ENCODE measurements around the gene LY6G5C. TPM values are rescaled to one million over a fixed set of nuclear protein-coding genes. Genes with fewer than 3 reads are reported as not detected.
A peak's percentile ranks its signal among the peaks of the same experiment; 100 is the strongest.

Gene LY6G5C
- total and polyA plus RNA-seq, 2 of the 13 experiments (the other 11 are each of a cell fraction or from before 2014, with no cell fraction given) = 0.33 to 0.55 TPM

DNA sequence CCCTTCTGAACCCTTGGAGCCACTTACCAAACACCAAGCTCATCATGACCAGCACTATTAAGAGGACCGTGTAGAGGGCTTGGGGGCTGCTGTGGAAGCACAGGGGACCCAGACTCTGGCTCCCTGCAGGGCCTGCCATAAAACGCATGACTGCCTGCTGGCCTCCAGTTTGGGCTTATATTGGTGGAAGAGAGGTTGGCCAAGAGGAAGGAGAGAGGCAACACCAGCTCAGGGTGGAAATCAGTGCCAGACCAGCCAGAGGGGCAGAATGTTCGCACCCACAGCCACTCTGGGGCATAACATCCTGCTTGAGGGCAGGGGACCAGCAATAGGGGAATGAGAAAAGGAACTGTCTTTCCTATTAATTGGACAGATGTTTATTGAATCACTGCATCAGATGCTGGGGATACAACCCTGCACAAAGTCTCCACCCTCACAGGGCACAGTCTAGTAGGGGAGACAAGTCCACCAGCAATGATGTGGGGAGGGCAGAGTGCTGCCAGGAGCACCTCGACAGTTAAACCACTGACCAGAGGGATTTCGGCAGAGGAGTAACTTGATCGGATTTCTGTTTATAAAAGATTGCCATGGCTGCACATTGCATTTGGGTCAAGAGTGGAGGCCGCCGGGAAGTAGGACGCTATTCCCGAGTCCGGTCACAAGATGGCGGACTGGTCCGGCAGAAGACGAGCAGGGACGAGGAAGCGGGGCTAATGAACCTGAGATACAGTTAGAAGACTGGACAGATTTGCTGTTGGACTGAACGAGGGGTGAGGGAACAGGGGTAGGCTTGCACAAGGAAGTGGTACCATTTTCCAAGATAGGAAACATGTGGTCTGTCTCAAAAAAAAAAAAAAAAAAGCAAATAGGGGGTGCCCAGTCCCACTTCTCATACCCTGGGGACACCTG lies at the start of gene LY6G5C (continued):
- TF ChIP-seq GMEB1 (CRISPR knock-in tag; IDR thresholded peaks at IDR 0.05; ENCODE audit: borderline replicate concordance) (no peak), SALL1 (CRISPR knock-in tag; IDR thresholded peaks at IDR 0.05) (peak; percentile 61), CHCHD3 (CRISPR knock-in tag; IDR thresholded peaks at IDR 0.05) (no peak), PRMT3 (CRISPR knock-in tag; IDR thresholded peaks at IDR 0.05; ENCODE audit: borderline replicate concordance, low read depth) (no peak), CCAR2 (optimal IDR thresholded peaks at IDR 0.05; ENCODE audit: low read depth, low read length) (no peak), CBX5 (CRISPR knock-in tag; IDR thresholded peaks at IDR 0.05; ENCODE audit: borderline replicate concordance) (peak; percentile 26; the same call in 1 of the 2 replicates), ZNF33B (CRISPR knock-in tag; IDR thresholded peaks at IDR 0.05) (no peak), DR1 (CRISPR knock-in tag; IDR thresholded peaks at IDR 0.05) (no peak), MTA1 (CRISPR knock-in tag; IDR thresholded peaks at IDR 0.05; ENCODE audit: borderline replicate concordance) (no peak), SAP130 (CRISPR knock-in tag; IDR thresholded peaks at IDR 0.05; ENCODE audit: low read depth) (peak; percentile 70), LCORL (IDR thresholded peaks at IDR 0.05) (no peak), LCORL (CRISPR knock-in tag; IDR thresholded peaks at IDR 0.05) (peak; percentile 75), MAZ (IDR thresholded peaks at IDR 0.05; ENCODE audit: borderline replicate concordance, low read depth, low read length) (no peak), MAZ (CRISPR knock-in tag; IDR thresholded peaks at IDR 0.05; ENCODE audit: low read depth) (0 out of 2 replicates have a peak, but pooled peaks have one; percentile 16), EZH2 (conservative IDR thresholded peaks at IDR 0.05; ENCODE audit: low read depth, low read length) (no peak), ETV6 (CRISPR knock-in tag; conservative IDR thresholded peaks at IDR 0.05) (no peak)
- TF ChIP-seq, protein P1, sequence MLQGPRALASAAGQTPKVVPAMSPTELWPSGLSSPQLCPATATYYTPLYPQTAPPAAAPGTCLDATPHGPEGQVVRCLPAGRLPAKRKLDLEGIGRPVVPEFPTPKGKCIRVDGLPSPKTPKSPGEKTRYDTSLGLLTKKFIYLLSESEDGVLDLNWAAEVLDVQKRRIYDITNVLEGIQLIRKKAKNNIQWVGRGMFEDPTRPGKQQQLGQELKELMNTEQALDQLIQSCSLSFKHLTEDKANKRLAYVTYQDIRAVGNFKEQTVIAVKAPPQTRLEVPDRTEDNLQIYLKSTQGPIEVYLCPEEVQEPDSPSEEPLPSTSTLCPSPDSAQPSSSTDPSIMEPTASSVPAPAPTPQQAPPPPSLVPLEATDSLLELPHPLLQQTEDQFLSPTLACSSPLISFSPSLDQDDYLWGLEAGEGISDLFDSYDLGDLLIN (CRISPR knock-in tag; IDR thresholded peaks at IDR 0.05; ENCODE audit: borderline replicate concordance) = 0 out of 2 replicates have a peak, but pooled peaks have one; percentile 46
- TF ChIP-seq, protein P2, sequence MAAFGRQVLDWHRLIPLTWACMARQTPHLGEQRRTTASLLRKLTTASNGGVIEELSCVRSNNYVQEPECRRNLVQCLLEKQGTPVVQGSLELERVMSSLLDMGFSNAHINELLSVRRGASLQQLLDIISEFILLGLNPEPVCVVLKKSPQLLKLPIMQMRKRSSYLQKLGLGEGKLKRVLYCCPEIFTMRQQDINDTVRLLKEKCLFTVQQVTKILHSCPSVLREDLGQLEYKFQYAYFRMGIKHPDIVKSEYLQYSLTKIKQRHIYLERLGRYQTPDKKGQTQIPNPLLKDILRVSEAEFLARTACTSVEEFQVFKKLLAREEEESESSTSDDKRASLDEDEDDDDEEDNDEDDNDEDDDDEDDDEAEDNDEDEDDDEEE (CRISPR knock-in tag; IDR thresholded peaks at IDR 0.05) = 0 out of 2 replicates have a peak, but pooled peaks have one; percentile 12
- TF ChIP-seq, protein P3, sequence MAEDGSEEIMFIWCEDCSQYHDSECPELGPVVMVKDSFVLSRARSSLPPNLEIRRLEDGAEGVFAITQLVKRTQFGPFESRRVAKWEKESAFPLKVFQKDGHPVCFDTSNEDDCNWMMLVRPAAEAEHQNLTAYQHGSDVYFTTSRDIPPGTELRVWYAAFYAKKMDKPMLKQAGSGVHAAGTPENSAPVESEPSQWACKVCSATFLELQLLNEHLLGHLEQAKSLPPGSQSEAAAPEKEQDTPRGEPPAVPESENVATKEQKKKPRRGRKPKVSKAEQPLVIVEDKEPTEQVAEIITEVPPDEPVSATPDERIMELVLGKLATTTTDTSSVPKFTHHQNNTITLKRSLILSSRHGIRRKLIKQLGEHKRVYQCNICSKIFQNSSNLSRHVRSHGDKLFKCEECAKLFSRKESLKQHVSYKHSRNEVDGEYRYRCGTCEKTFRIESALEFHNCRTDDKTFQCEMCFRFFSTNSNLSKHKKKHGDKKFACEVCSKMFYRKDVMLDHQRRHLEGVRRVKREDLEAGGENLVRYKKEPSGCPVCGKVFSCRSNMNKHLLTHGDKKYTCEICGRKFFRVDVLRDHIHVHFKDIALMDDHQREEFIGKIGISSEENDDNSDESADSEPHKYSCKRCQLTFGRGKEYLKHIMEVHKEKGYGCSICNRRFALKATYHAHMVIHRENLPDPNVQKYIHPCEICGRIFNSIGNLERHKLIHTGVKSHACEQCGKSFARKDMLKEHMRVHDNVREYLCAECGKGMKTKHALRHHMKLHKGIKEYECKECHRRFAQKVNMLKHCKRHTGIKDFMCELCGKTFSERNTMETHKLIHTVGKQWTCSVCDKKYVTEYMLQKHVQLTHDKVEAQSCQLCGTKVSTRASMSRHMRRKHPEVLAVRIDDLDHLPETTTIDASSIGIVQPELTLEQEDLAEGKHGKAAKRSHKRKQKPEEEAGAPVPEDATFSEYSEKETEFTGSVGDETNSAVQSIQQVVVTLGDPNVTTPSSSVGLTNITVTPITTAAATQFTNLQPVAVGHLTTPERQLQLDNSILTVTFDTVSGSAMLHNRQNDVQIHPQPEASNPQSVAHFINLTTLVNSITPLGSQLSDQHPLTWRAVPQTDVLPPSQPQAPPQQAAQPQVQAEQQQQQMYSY (CRISPR knock-in tag; IDR thresholded peaks at IDR 0.05) = no peak
